Testis (tissue), 2 donors: ENCODE data around the gene KIF16B.

Experiments used
- POLR2A ChIP-seq: fragments of 450-650 bp; IDR thresholded peaks from one replicate; pipeline ENCODE4 v1.6.1; 2017; ENCODE audit warnings: antibody characterized with exemption, mild to moderate bottlenecking, moderate library complexity
- TF ChIP-seq, protein P1 (sequence below), 3 experiments: fragments of 450-650 bp in 2 of 3; fragments of 200-600 bp in 1 of 3; sonication (generic) in 1 of 3; IDR thresholded peaks; one replicate each; pipeline ENCODE4 v1.5.1; 2016 to 2019; ENCODE audit warnings: antibody characterized with exemption in 3 of 3, mild to moderate bottlenecking in 2 of 3, moderate library complexity in 1 of 3

DNA sequence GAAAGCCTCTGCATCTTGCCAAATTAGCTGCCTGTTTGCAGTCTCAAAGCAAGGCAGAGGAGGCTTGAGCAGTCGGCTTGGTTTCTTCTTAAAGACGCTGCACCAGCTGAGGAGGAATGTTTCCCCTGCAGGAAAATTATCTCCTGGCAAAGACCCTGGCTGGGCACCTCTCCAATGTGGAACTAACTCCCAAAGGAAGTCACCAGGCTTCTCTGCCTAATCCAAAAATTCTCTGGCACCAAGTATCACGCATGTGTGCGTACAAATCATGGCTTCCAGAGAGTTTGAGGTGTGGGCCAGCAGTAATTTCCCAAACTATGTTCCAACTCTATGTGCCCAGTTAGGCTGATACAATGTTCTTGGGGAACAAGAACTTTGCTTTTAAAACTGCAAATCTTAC lies 176.2 kb downstream of the KIF16B start:
- TF ChIP-seq, protein P1, sequence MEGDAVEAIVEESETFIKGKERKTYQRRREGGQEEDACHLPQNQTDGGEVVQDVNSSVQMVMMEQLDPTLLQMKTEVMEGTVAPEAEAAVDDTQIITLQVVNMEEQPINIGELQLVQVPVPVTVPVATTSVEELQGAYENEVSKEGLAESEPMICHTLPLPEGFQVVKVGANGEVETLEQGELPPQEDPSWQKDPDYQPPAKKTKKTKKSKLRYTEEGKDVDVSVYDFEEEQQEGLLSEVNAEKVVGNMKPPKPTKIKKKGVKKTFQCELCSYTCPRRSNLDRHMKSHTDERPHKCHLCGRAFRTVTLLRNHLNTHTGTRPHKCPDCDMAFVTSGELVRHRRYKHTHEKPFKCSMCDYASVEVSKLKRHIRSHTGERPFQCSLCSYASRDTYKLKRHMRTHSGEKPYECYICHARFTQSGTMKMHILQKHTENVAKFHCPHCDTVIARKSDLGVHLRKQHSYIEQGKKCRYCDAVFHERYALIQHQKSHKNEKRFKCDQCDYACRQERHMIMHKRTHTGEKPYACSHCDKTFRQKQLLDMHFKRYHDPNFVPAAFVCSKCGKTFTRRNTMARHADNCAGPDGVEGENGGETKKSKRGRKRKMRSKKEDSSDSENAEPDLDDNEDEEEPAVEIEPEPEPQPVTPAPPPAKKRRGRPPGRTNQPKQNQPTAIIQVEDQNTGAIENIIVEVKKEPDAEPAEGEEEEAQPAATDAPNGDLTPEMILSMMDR (IDR thresholded peaks at IDR 0.05) = no peak
- TF ChIP-seq POLR2A = no peak
